Endothelial cell of umbilical vein (primary cell): ENCODE data around the gene EXOC6.

Experiments
- TF ChIP-seq, protein P1 (sequence below), 2 donors: IDR thresholded peaks; 1 replicate in 1 of 2; 2 replicates in 1 of 2; pipeline ENCODE4 v1.5.1; 2011; ENCODE audit warnings: low read length in 2 of 2, mild to moderate bottlenecking in 2 of 2, moderate library complexity in 2 of 2, control low read depth in 1 of 2, inconsistent platforms in 1 of 2, low read depth in 1 of 2; ENCODE audit not compliant: insufficient read depth in 1 of 2; ENCODE audit errors: extremely low read depth in 1 of 2
- TF ChIP-seq, protein P2 (sequence below): IDR thresholded peaks from 2 replicates; pipeline ENCODE4 v1.6.1; 2011; ENCODE audit not compliant: insufficient read depth, insufficient read length

DNA sequence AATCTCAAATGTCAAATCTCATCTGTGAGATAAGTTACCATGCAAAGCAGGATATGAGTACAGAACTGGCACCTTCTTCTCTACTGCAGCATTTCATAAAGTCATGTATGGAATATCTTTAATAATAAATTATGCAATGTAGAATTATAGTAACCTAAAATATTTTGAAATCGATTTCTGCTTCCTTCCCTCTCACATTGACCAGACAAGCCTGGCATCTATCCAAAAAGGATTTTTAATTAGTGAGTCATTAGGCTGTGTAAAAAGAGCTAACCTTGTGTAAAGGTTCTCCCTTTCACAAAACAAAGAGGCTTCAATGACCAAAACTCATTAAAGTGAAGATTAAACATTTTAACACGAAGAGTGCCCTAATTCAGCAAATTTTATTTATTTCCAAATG, 48.8 kb upstream of the EXOC6 start:
- TF ChIP-seq, protein P1, sequence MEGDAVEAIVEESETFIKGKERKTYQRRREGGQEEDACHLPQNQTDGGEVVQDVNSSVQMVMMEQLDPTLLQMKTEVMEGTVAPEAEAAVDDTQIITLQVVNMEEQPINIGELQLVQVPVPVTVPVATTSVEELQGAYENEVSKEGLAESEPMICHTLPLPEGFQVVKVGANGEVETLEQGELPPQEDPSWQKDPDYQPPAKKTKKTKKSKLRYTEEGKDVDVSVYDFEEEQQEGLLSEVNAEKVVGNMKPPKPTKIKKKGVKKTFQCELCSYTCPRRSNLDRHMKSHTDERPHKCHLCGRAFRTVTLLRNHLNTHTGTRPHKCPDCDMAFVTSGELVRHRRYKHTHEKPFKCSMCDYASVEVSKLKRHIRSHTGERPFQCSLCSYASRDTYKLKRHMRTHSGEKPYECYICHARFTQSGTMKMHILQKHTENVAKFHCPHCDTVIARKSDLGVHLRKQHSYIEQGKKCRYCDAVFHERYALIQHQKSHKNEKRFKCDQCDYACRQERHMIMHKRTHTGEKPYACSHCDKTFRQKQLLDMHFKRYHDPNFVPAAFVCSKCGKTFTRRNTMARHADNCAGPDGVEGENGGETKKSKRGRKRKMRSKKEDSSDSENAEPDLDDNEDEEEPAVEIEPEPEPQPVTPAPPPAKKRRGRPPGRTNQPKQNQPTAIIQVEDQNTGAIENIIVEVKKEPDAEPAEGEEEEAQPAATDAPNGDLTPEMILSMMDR (IDR thresholded peaks at IDR 0.05; ENCODE audit: extremely low read depth in 1 of 2, insufficient read depth in 1 of 2, low read depth in 1 of 2, low read length in 2 of 2) = no peak
- TF ChIP-seq, protein P2, sequence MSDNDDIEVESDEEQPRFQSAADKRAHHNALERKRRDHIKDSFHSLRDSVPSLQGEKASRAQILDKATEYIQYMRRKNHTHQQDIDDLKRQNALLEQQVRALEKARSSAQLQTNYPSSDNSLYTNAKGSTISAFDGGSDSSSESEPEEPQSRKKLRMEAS = no peak
